Stimulated activated CD4-positive, alpha-beta T cell treated with anti-CD3 and anti-CD28 coated beads, Interleukin-1b, Interleukin-23, amount 100 ng/mL, for 48 hours (primary cell): Measurements from ENCODE around the gene FAM89B.
A peak's percentile ranks its signal among the peaks of the same experiment; 100 is the strongest.

Experiments used
- DNase-seq: peaks from one replicate; pipeline ENCODE4 v3.0.0-alpha.2; 2020

Gene FAM89B

GRCh38 chr11:65575568-65576231 is 3.4 kb downstream of the FAM89B start, which contains the start of gene EHBP1L1:
EHBP1L1 (plus strand) TSS chr11:65576053; CDS start chr11:65576303, 250 bp downstream.
- peak; percentile 74 for DNase-seq

- DNase-seq, result no peak
These were observed 4.0 kb downstream of the FAM89B start for GRCh38 chr11:65576232-65576866.

- peak; percentile 46 for DNase-seq
These were observed 4.8 kb downstream of the FAM89B start for GRCh38 chr11:65576867-65577755.

- no peak for DNase-seq
These were observed 5.4 kb downstream of the FAM89B start for GRCh38 chr11:65577756-65578109.

GRCh38 chr11:65578134-65578533 is 5.8 kb downstream of the FAM89B start:
- DNase-seq, result no peak

- DNase-seq, result no peak
These were observed 6.3 kb downstream of the FAM89B start for GRCh38 chr11:65578667-65579066.

GRCh38 chr11:65579291-65579690 is 7.0 kb downstream of the FAM89B start:
- DNase-seq, result no peak

GRCh38 chr11:65580031-65580692 is 7.8 kb downstream of the FAM89B start:
- no peak for DNase-seq

- no peak for DNase-seq
These were observed 8.4 kb downstream of the FAM89B start for GRCh38 chr11:65580756-65581155.

GRCh38 chr11:65581928-65582327 is 9.6 kb downstream of the FAM89B start:
- no peak for DNase-seq

- DNase-seq, result no peak
These were observed 11.3 kb downstream of the FAM89B start for GRCh38 chr11:65583589-65583988.

GRCh38 chr11:65584106-65584505 is 11.8 kb downstream of the FAM89B start:
- no peak for DNase-seq

GRCh38 chr11:65584723-65585171 is 12.4 kb downstream of the FAM89B start:
- no peak for DNase-seq

- DNase-seq, result no peak
These were observed 13.3 kb downstream of the FAM89B start for GRCh38 chr11:65585396-65586246.

- no peak for DNase-seq
These were observed 13.9 kb downstream of the FAM89B start for GRCh38 chr11:65586247-65586630.

GRCh38 chr11:65586676-65587075 is 14.3 kb downstream of the FAM89B start:
- DNase-seq, result no peak

GRCh38 chr11:65588199-65589054 is 16.1 kb downstream of the FAM89B start:
- DNase-seq, result peak; percentile 83

- no peak for DNase-seq
These were observed 17.3 kb downstream of the FAM89B start for GRCh38 chr11:65589444-65590239.

- no peak for DNase-seq
These were observed 18.0 kb downstream of the FAM89B start for GRCh38 chr11:65590240-65590738.
